BJ (cell line): ENCODE measurements around the gene ABHD16B. TPM values are rescaled to one million over a fixed set of nuclear protein-coding genes. Genes with fewer than 3 reads are reported as not detected.
"Not testable (repeated sequence)": the region's sequence is repeated elsewhere in the genome, so short reads cannot be mapped to it uniquely, and the experiment has no call there.

Source experiments
- CTCF ChIA-PET: fragments of 350-600 bp; formaldehyde crosslinking; extraction: SDS; loops from one replicate; lab custom pipeline; 2021; ENCODE audit warnings: antibody characterized with exemption, inconsistent platforms; lab: Yijun Ruan, JAX
- POLR2A ChIA-PET: fragments of 300-600 bp; sonication (Branson Sonifier 250); formaldehyde crosslinking; extraction: SDS; loops from one replicate; lab custom pipeline; 2021; ENCODE audit warnings: antibody characterized with exemption; lab: Charles Lee
- DNase-seq: peaks from one replicate; pipeline ENCODE4 v3.0.0-alpha.2; 2011; ENCODE audit warnings: low read depth
- H3K27me3 ChIP-seq: 2 replicates; pipeline ENCODE4 v1.6.0; 2011; ENCODE audit warnings: low read length; ENCODE audit not compliant: control insufficient read depth, insufficient read depth
- H3K36me3 ChIP-seq: 2 replicates; pipeline ENCODE4 v1.5.1; 2011; ENCODE audit warnings: low read length; ENCODE audit not compliant: control insufficient read depth, insufficient read depth
- H3K4me3 ChIP-seq: 2 replicates; pipeline ENCODE4 v1.5.1; 2011; ENCODE audit warnings: low read depth, mild to moderate bottlenecking, control low read depth, low read length
- polyA plus RNA-seq: library from polyadenylated mRNA; depleted of rRNA; stranded (reverse); fragments of >200 nt; gene quantifications from 2 replicates; pipeline ENCODE4 v1.2.3, GENCODE V29; 2011
- TF ChIP-seq, protein P1 (sequence below): IDR thresholded peaks from 2 replicates; pipeline ENCODE4 v1.5.1; 2011; ENCODE audit warnings: low read depth, mild to moderate bottlenecking, control low read depth, inconsistent platforms, low read length, moderate library complexity; ENCODE audit not compliant: insufficient read depth

ABHD16B gene
- polyA plus RNA-seq, 1 experiment: not detected

GRCh38 chr20:63878899-63879663 is 17.8 kb downstream of the ABHD16B start:
- CTCF ChIA-PET: interaction anchor here (0.9 kb wide), 1 partner anchor 14 kb away, joined by 3 read pairs; the partner anchor contains the start of gene TPD52L2
- Histone ChIP-seq H3K36me3 (peaks cover 53% of the 10 kb centered on the region), H3K4me3 (no peak overlapping the region), H3K27me3 (no peaks in the 10 kb centered on the region)
- DNase-seq: no peak
- POLR2A ChIA-PET: no interaction called here
- TF ChIP-seq, protein P1, sequence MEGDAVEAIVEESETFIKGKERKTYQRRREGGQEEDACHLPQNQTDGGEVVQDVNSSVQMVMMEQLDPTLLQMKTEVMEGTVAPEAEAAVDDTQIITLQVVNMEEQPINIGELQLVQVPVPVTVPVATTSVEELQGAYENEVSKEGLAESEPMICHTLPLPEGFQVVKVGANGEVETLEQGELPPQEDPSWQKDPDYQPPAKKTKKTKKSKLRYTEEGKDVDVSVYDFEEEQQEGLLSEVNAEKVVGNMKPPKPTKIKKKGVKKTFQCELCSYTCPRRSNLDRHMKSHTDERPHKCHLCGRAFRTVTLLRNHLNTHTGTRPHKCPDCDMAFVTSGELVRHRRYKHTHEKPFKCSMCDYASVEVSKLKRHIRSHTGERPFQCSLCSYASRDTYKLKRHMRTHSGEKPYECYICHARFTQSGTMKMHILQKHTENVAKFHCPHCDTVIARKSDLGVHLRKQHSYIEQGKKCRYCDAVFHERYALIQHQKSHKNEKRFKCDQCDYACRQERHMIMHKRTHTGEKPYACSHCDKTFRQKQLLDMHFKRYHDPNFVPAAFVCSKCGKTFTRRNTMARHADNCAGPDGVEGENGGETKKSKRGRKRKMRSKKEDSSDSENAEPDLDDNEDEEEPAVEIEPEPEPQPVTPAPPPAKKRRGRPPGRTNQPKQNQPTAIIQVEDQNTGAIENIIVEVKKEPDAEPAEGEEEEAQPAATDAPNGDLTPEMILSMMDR: no peak

DNA sequence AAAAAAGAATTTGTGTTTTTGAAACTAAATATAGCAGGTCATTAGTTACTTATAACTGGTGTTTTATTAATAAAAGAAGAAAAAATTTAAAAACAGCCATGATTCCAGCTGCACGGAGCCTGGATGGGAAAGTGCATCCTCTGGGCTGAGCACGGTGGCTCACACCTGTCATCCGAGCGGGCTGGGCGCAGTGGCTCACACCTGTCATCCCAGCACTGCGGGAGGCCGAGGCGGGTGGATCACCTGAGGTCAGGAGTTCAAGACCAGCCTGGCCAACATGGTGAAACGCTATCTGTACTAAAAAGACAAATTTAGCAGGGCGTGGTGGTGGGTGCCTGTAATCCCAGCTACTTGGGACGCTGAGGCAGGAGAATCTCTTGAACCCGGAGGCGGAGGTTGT is 19.6 kb downstream of the ABHD16B start:
- peaks cover 58% of the 10 kb centered on the region for H3K36me3 ChIP-seq
- DNase-seq, H3K4me3 ChIP-seq, POLR2A ChIA-PET, H3K27me3 ChIP-seq: not testable (repeated sequence)
- CTCF ChIA-PET: interaction anchor here (0.7 to 0.9 kb wide), 2 partner anchors 11 to 95 kb away, joined by 3 to 4 read pairs; no protein-coding TSS in a partner anchor

DNA sequence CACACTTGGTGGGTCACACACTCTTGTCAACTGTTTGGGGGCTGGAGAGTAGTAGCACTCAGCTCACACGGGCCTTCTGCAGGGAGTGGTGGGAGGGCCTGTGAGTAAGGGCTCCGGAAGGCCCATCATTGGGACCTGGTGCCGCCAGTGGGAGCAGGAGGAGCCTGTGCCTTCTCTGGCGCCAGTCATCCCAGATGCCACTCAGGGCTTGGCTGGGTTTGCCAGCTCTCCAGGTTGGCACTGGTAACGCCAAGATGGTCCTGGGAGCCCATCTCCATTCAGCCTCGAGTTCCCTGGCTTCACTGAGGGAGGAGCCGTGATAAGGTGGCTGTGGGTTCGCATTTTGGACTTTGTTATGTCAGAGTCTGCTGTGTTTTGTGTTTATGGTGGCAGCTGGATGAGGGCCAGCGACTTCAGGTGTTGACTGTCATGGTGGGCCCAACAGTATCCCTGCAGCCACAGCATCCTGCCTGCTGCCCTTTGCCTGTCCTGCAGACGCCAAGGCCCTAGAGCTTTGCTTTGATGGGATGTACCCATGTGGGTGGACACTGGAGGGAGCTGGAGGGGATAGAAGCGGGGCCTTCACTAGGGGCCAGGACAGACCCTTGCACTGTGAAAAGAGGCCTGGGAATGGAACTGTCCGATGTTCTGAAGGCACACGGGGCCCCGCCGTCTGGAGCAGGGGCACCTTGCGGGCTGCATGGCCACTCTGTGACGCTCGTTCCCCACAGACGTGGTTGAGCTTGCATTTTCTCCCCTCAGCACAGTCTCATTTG is 20.3 kb downstream of the ABHD16B start:
- POLR2A ChIA-PET: no interaction called here
- peaks cover 54% of the 10 kb centered on the region for H3K36me3 ChIP-seq
- CTCF ChIA-PET: interaction anchor here (0.7 to 0.9 kb wide), 2 partner anchors 10 to 95 kb away, joined by 3 to 4 read pairs; no protein-coding TSS in a partner anchor
- DNase-seq: no peak
- no peaks in the 10 kb centered on the region for H3K27me3 ChIP-seq
- no peak overlapping the region for H3K4me3 ChIP-seq
- TF ChIP-seq, protein P1: no peak

GRCh38 chr20:63882257-63883200 is 21.2 kb downstream of the ABHD16B start:
- TF ChIP-seq, protein P1: no peak
- POLR2A ChIA-PET: no interaction called here
- no peaks in the 10 kb centered on the region for H3K27me3 ChIP-seq
- H3K36me3 ChIP-seq: peaks cover 53% of the 10 kb centered on the region
- no peak for DNase-seq
- CTCF ChIA-PET: no interaction called here
- no peak overlapping the region for H3K4me3 ChIP-seq

GRCh38 chr20:63883201-63883593 is 21.9 kb downstream of the ABHD16B start:
- no peak for DNase-seq
- H3K27me3 ChIP-seq: no peaks in the 10 kb centered on the region
- no peak overlapping the region for H3K4me3 ChIP-seq
- POLR2A ChIA-PET: no interaction called here
- TF ChIP-seq, protein P1: no peak
- CTCF ChIA-PET: no interaction called here
- H3K36me3 ChIP-seq: peaks cover 51% of the 10 kb centered on the region
